ENCODE measurements around the gene MAPK8IP3.

The MAPK8IP3 gene, protein sequence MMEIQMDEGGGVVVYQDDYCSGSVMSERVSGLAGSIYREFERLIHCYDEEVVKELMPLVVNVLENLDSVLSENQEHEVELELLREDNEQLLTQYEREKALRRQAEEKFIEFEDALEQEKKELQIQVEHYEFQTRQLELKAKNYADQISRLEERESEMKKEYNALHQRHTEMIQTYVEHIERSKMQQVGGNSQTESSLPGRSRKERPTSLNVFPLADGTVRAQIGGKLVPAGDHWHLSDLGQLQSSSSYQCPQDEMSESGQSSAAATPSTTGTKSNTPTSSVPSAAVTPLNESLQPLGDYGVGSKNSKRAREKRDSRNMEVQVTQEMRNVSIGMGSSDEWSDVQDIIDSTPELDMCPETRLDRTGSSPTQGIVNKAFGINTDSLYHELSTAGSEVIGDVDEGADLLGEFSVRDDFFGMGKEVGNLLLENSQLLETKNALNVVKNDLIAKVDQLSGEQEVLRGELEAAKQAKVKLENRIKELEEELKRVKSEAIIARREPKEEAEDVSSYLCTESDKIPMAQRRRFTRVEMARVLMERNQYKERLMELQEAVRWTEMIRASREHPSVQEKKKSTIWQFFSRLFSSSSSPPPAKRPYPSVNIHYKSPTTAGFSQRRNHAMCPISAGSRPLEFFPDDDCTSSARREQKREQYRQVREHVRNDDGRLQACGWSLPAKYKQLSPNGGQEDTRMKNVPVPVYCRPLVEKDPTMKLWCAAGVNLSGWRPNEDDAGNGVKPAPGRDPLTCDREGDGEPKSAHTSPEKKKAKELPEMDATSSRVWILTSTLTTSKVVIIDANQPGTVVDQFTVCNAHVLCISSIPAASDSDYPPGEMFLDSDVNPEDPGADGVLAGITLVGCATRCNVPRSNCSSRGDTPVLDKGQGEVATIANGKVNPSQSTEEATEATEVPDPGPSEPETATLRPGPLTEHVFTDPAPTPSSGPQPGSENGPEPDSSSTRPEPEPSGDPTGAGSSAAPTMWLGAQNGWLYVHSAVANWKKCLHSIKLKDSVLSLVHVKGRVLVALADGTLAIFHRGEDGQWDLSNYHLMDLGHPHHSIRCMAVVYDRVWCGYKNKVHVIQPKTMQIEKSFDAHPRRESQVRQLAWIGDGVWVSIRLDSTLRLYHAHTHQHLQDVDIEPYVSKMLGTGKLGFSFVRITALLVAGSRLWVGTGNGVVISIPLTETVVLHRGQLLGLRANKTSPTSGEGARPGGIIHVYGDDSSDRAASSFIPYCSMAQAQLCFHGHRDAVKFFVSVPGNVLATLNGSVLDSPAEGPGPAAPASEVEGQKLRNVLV (N-terminal part only)

GRCh38 chr16:1705688-1706385 lies at the start of gene MAPK8IP3:
Gene MAPK8IP3, plus strand, starts transcription at chr16:1706195. Its CDS starts 145 bp downstream, at chr16:1706340.
- peak; percentile 91 for DNase-seq (ENCODE audit: low read depth, low spot score)

- DNase-seq (ENCODE audit: low read depth, low spot score), result no peak
Observed at GRCh38 chr16:1656808-1657617, 49.0 kb upstream of the MAPK8IP3 start.

GRCh38 chr16:1657841-1658240 lies 48.2 kb upstream of the MAPK8IP3 start:
- DNase-seq (ENCODE audit: low read depth, low spot score), result no peak

DNA sequence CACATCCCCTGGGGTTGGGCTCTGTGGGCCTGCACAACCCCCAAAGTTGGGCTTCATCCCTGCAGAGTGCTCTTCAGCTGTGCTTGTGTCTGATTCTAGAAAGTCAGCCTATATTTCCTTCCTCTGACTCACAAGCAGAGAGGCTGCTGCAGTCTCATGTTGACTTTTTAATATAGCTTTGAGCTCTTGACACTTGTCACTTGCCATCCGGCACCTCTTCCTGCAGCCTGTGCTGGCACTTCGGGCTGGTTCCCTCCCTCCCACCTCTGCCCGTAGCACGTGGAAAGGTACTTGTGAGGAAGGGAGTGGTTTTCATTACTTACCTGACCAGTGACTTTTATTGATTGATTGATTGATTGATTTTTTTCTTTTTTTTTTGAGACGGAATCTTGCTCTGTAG lies 47.0 kb upstream of the MAPK8IP3 start:
- no peak for DNase-seq (ENCODE audit: low read depth, low spot score)

- DNase-seq (ENCODE audit: low read depth, low spot score), result no peak
Observed at GRCh38 chr16:1661826-1662225, 44.2 kb upstream of the MAPK8IP3 start.

DNA sequence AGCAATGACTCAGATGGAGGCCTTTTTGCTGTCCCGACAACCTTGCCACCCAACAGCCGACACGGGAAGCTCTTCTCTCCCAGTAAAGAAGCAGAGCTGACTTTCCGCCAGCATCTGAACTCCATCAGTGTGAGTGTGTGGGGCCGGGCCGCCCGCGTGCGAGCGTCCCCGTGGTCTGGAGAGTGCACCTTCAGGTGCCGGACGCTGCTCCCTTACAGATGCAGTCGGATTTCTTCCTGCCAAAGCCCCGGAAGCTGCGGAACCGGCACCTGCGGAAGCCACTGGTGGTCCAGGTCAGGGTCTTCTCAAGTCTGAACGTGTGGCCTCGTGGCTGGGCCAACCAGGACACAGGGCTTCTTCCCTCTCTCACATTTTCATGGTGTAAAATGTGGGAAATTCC lies 43.5 kb upstream of the MAPK8IP3 start:
- DNase-seq (ENCODE audit: low read depth, low spot score), result no peak

GRCh38 chr16:1665829-1666228 lies 40.2 kb upstream of the MAPK8IP3 start:
- DNase-seq (ENCODE audit: low read depth, low spot score), result no peak

GRCh38 chr16:1666316-1666715 lies 39.7 kb upstream of the MAPK8IP3 start:
- no peak for DNase-seq (ENCODE audit: low read depth, low spot score)

DNA sequence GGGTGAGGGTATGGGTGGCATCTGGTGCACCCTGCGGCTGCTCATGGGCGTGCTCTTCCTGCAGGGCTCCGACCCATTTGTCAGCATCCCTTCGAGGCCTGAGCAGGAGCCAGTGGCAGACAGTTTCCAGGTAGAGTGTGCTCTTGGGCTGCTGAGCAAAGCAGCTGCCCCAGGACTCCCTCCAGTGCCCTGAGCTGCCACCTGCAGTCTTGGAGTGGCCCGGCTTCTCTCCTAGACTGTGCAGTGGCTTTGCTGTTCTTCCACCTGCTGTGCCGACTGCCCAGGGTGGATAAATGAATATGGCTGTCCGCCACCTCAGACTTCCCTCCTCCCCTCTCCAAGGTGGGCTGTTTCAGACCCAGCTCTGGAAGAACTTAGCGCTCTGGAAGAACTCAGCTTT lies 38.7 kb upstream of the MAPK8IP3 start:
- no peak for DNase-seq (ENCODE audit: low read depth, low spot score)

GRCh38 chr16:1667916-1668315 lies 38.1 kb upstream of the MAPK8IP3 start:
- DNase-seq (ENCODE audit: low read depth, low spot score), result no peak

- DNase-seq (ENCODE audit: low read depth, low spot score), result no peak
Observed at GRCh38 chr16:1668612-1669319, 37.2 kb upstream of the MAPK8IP3 start.

- no peak for DNase-seq (ENCODE audit: low read depth, low spot score)
Observed at GRCh38 chr16:1669698-1670097, 36.3 kb upstream of the MAPK8IP3 start.

- no peak for DNase-seq (ENCODE audit: low read depth, low spot score)
Observed at GRCh38 chr16:1670371-1670770, 35.6 kb upstream of the MAPK8IP3 start.

DNA sequence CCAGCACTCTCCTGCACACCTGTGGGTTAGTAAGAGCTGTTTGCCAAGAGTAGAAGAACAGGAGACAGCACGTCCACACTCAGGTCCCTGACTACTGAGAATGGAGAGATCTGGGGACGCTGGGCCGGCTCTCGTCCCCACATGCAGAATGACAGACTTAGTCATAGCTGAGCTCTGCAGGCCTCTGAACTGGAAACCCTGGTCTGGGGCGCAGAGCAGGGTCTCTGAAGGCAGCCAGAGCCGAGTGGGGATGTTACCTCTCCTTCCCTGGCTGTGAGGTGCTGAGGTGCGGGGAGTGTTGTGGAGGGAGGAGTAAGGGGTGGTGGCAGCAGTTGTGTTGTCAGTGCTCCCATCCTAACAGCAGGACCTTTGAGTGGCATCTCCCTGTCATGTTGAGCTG lies 35.1 kb upstream of the MAPK8IP3 start:
- no peak for DNase-seq (ENCODE audit: low read depth, low spot score)

DNA sequence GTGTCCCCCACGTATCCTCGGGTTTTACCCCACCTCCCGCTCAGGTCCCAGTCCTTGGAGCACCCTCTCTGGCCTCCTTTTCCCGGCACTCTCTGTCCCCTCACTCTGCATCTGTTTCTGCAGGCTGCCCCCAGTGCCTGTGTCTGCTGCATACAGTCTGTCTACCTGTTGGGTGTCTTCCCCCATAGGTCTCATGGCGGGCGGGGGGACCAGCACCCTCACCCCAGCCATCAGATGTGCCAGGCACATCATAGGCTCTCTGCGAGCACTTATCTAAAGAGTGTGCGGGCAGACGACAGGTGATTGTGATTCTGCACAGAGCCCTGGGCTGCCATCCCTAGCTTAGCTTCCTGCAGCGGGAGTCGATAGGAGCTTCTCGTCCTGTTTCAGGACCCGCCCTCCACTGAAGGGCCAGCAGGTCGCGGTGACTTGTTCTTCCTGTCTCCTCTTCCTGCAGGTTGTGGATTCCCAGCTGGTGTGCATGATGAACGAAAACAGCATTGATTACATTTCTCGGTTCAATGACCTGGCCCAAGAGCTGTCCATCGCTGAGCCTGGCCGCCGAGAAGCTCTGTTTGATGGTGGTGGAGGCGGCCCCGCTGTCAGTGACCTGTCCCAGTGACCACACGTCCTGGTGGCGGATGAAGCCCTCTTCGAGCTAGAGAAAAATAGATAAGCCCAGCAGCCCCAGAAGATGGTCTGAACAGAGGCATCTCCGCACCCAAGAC lies 32.4 kb upstream of the MAPK8IP3 start:
- no peak for DNase-seq (ENCODE audit: low read depth, low spot score)

DNA sequence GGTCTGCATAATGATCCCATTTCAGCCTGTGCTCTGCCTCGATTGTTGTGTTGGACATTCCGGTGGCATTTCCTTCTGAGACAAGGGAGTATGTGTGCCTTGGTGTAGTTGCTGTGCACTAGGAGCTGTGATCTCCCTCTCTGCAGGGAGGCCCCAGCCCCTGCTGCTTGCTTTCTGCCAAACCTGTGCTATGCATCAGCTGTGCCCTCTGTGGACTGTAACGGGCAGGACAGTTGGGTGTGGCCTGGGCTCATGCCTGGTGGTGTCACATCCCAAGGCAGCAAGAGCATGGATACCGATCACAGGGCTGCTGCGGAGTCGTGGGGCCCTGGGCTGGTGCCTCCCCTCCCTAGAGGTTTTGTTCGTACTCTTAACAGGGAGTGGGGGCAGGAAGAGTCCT lies 31.7 kb upstream of the MAPK8IP3 start:
- no peak for DNase-seq (ENCODE audit: low read depth, low spot score)

DNA sequence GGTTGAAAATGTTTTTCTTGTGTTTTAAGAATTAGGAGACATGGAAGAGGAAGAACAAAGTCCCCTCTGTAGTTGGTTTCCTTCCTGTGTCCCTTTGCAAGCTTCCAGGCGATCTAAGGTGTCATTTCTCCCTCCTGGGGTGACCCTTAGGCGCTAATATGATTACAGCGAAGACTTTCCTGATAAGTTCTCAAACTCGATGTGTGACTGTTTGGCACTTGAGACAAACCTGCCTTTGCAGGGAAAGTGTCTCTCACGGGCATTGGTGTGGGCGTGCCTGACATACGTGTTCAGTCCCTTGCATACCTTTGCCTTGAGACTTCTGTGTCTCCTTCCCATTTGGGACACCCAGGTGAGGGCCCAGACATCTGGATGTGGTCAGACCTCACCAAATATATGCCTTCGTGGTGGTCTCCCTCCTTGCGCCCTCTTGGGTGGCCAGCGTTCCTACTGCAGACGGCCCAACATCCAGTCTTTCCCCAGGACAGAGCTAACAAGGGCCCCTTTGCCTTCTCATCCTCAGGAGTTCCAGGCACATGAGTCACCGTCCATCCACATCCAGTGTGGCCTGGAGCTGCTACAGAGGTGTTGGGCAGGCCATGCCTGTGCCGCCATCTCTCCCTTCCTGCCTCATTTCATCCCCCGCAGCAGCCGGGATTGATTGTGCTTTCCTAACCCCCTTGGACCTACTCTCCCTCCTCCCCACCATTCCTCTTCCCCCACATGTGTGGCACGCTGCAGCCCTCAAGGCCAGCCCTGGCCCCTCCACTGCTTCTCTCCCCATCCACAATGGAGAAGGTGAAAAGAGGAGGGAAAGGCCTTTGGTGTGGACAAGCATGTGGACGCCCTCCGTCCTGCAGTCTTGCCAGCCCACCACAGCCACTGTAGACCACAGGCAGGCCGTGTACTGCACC lies 31.0 kb upstream of the MAPK8IP3 start:
- no peak for DNase-seq (ENCODE audit: low read depth, low spot score)

DNA sequence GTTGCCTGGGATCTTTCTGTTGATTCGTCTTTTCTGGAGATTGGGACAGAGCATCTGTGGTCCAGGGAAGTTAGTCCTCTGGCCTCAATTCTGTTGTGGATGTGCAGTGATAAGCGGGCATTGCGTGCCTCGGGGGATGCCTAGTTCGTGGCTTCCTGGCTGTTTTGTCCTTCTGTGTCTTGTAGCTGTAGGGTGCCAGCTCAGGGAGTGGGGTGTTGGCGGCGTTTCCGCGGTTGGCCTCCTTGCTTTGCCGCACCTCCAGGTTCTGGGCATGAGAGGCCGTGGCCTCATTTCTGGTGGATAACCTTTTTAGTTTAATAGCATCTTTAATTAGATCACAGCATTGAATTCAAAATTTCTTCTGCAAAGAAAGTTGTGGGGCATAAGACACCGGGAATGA lies 29.3 kb upstream of the MAPK8IP3 start:
- DNase-seq (ENCODE audit: low read depth, low spot score), result no peak

All from activated CD4-positive, CD25-positive, alpha-beta regulatory T cell treated with anti-CD3 and anti-CD28 coated beads, Interleukin-2, amount 50 U/mL, for 16 hours (primary cell).